Measurements from ENCODE around the gene OTOS.

Gene OTOS

GRCh38 chr2:240114233-240114632, 26.2 kb downstream of the OTOS start:
- no peak for TF ChIP-seq SUZ12 (IDR thresholded peaks at IDR 0.05)
- no peak for TF ChIP-seq ZNF384 (IDR thresholded peaks at IDR 0.05)
- TF ChIP-seq LEF1 (IDR thresholded peaks at IDR 0.05; ENCODE audit: borderline replicate concordance) = no peak
- no peak for TF ChIP-seq SP1 (IDR thresholded peaks at IDR 0.05)
- TF ChIP-seq BHLHE40 (IDR thresholded peaks at IDR 0.05; ENCODE audit: borderline replicate concordance) = no peak
- TF ChIP-seq FOXM1 (IDR thresholded peaks at IDR 0.05; ENCODE audit: borderline replicate concordance) = no peak
- CTCF ChIA-PET = no interaction called here
- DNase-seq (ENCODE audit: extremely low spot score) = no peak
- POLR2A ChIA-PET = no interaction called here

GRCh38 chr2:240112914-240113690, 27.4 kb downstream of the OTOS start:
- CTCF ChIA-PET = no interaction called here
- TF ChIP-seq TARDBP (IDR thresholded peaks at IDR 0.05) (no peak), ELF4 (IDR thresholded peaks at IDR 0.05) (no peak), SUZ12 (IDR thresholded peaks at IDR 0.05) (no peak), FOXA1 (IDR thresholded peaks at IDR 0.05) (no peak), FOXK2 (IDR thresholded peaks at IDR 0.05) (no peak), HDGF (IDR thresholded peaks at IDR 0.05; ENCODE audit: borderline replicate concordance) (no peak), BHLHE40 (IDR thresholded peaks at IDR 0.05; ENCODE audit: borderline replicate concordance) (no peak), SP1 (IDR thresholded peaks at IDR 0.05) (no peak), ARNT (IDR thresholded peaks at IDR 0.05) (no peak), NFRKB (IDR thresholded peaks at IDR 0.05) (no peak), FOXM1 (IDR thresholded peaks at IDR 0.05; ENCODE audit: borderline replicate concordance) (no peak), LEF1 (IDR thresholded peaks at IDR 0.05; ENCODE audit: borderline replicate concordance) (no peak), CTBP1 (IDR thresholded peaks at IDR 0.05; ENCODE audit: borderline replicate concordance) (no peak), PKNOX1 (IDR thresholded peaks at IDR 0.05) (no peak), ZNF384 (IDR thresholded peaks at IDR 0.05) (no peak), L3MBTL2 (conservative IDR thresholded peaks at IDR 0.05) (no peak)
- POLR2A ChIA-PET = no interaction called here
- DNase-seq (ENCODE audit: extremely low spot score) = no peak

- ChIA-PET POLR2A (no interaction called here), CTCF (no interaction called here)
- no peak for DNase-seq (ENCODE audit: extremely low spot score)
- TF ChIP-seq FOXA1 (IDR thresholded peaks at IDR 0.05) (no peak), ZNF384 (IDR thresholded peaks at IDR 0.05) (no peak), FOXM1 (IDR thresholded peaks at IDR 0.05; ENCODE audit: borderline replicate concordance) (no peak), FOXK2 (IDR thresholded peaks at IDR 0.05) (no peak)
Measured at GRCh38 chr2:240111253-240111652, 29.2 kb downstream of the OTOS start.

- CTCF ChIA-PET = no interaction called here
- POLR2A ChIA-PET = no interaction called here
- TF ChIP-seq L3MBTL2 (conservative IDR thresholded peaks at IDR 0.05) (no peak), CTBP1 (IDR thresholded peaks at IDR 0.05; ENCODE audit: borderline replicate concordance) (no peak), BHLHE40 (IDR thresholded peaks at IDR 0.05; ENCODE audit: borderline replicate concordance) (no peak), SUZ12 (IDR thresholded peaks at IDR 0.05) (no peak), FOXA1 (IDR thresholded peaks at IDR 0.05) (no peak), PKNOX1 (IDR thresholded peaks at IDR 0.05) (no peak)
- DNase-seq (ENCODE audit: extremely low spot score) = no peak
Measured at GRCh38 chr2:240109386-240109785, 31.1 kb downstream of the OTOS start.

- POLR2A ChIA-PET = no interaction called here
- no peak for TF ChIP-seq SUZ12 (IDR thresholded peaks at IDR 0.05)
- no peak for TF ChIP-seq ELF4 (IDR thresholded peaks at IDR 0.05)
- TF ChIP-seq BHLHE40 (IDR thresholded peaks at IDR 0.05; ENCODE audit: borderline replicate concordance) = no peak
- TF ChIP-seq CTBP1 (IDR thresholded peaks at IDR 0.05; ENCODE audit: borderline replicate concordance) = no peak
- TF ChIP-seq ZNF384 (IDR thresholded peaks at IDR 0.05) = no peak
- no peak for TF ChIP-seq TARDBP (IDR thresholded peaks at IDR 0.05)
- no peak for TF ChIP-seq ARNT (IDR thresholded peaks at IDR 0.05)
- TF ChIP-seq FOXM1 (IDR thresholded peaks at IDR 0.05; ENCODE audit: borderline replicate concordance) = no peak
- no peak for TF ChIP-seq FOXA1 (IDR thresholded peaks at IDR 0.05)
- TF ChIP-seq FOXK2 (IDR thresholded peaks at IDR 0.05) = no peak
- no peak for TF ChIP-seq PKNOX1 (IDR thresholded peaks at IDR 0.05)
- TF ChIP-seq SP1 (IDR thresholded peaks at IDR 0.05) = no peak
- no peak for TF ChIP-seq NFRKB (IDR thresholded peaks at IDR 0.05)
- no peak for TF ChIP-seq HDGF (IDR thresholded peaks at IDR 0.05; ENCODE audit: borderline replicate concordance)
- TF ChIP-seq L3MBTL2 (conservative IDR thresholded peaks at IDR 0.05) = no peak
- no peak for TF ChIP-seq LEF1 (IDR thresholded peaks at IDR 0.05; ENCODE audit: borderline replicate concordance)
- CTCF ChIA-PET = no interaction called here
- DNase-seq (ENCODE audit: extremely low spot score) = no peak
Measured at GRCh38 chr2:240107477-240107796, 33.0 kb downstream of the OTOS start.

- no peak for DNase-seq (ENCODE audit: extremely low spot score)
- TF ChIP-seq BHLHE40 (IDR thresholded peaks at IDR 0.05; ENCODE audit: borderline replicate concordance) (no peak), L3MBTL2 (conservative IDR thresholded peaks at IDR 0.05) (no peak), ZNF384 (IDR thresholded peaks at IDR 0.05) (no peak), FOXA1 (IDR thresholded peaks at IDR 0.05) (no peak), HDGF (IDR thresholded peaks at IDR 0.05; ENCODE audit: borderline replicate concordance) (no peak), ARNT (IDR thresholded peaks at IDR 0.05) (no peak), PKNOX1 (IDR thresholded peaks at IDR 0.05) (no peak), SUZ12 (IDR thresholded peaks at IDR 0.05) (no peak), ELF4 (IDR thresholded peaks at IDR 0.05) (no peak), LEF1 (IDR thresholded peaks at IDR 0.05; ENCODE audit: borderline replicate concordance) (no peak), CTBP1 (IDR thresholded peaks at IDR 0.05; ENCODE audit: borderline replicate concordance) (no peak), NFRKB (IDR thresholded peaks at IDR 0.05) (no peak), TARDBP (IDR thresholded peaks at IDR 0.05) (no peak), SP1 (IDR thresholded peaks at IDR 0.05) (no peak), FOXM1 (IDR thresholded peaks at IDR 0.05; ENCODE audit: borderline replicate concordance) (no peak), FOXK2 (IDR thresholded peaks at IDR 0.05) (no peak)
- ChIA-PET CTCF (no interaction called here), POLR2A (no interaction called here)
Measured at GRCh38 chr2:240106765-240107476, 33.5 kb downstream of the OTOS start.

Data from HEK293T (cell line).